HT1080 (cell line): ENCODE results near the gene TEKT2. TPM values are rescaled to one million over a fixed set of nuclear protein-coding genes. Genes with fewer than 3 reads are reported as not detected.

ENCODE experiments used
- DNase-seq: peaks from one replicate; pipeline ENCODE4 v3.0.0-alpha.2; 2015; ENCODE audit warnings: low read depth
- polyA plus RNA-seq, 2 experiments: library from polyadenylated mRNA; depleted of rRNA; stranded (reverse); fragments of >200 nt; gene quantifications; 2 replicates each; pipeline ENCODE4 v1.2.3, GENCODE V29; 2015
- total RNA-seq: library from RNA; depleted of rRNA; stranded (reverse); fragments of >200 nt; shearing (Covaris generic); gene quantifications from 2 replicates; pipeline ENCODE4 v1.2.3, GENCODE V29; 2014; rRNA removed

Gene TEKT2
- not detected in 2 replicates for total RNA-seq
- polyA plus RNA-seq (2015; cell fraction: cytosol; rRNA removed): 0.15 TPM in 1 of 2 replicates, not detected in the other
- 0.26 TPM in 1 of 2 replicates, not detected in the other for polyA plus RNA-seq (2015; cell fraction: nucleus; rRNA removed)

- DNase-seq: no peak
Observed at GRCh38 chr1:36083635-36084496, at the start of gene TEKT2. Gene TEKT2 (plus strand): TSS chr1:36084094. CDS start chr1:36084922, 828 bp downstream.

GRCh38 chr1:36034692-36035091 lies 49.2 kb upstream of the TEKT2 start:
- DNase-seq: peak; percentile 78

GRCh38 chr1:36035154-36035553 lies 48.7 kb upstream of the TEKT2 start:
- DNase-seq: no peak

- DNase-seq: no peak
Observed at GRCh38 chr1:36040238-36040637, 43.7 kb upstream of the TEKT2 start.

GRCh38 chr1:36051821-36052220 lies 32.1 kb upstream of the TEKT2 start:
- DNase-seq: no peak

- no peak for DNase-seq
Observed at GRCh38 chr1:36053978-36054377, 29.9 kb upstream of the TEKT2 start.

- DNase-seq: no peak
Observed at GRCh38 chr1:36055706-36056105, 28.2 kb upstream of the TEKT2 start.

GRCh38 chr1:36062315-36062714 lies 21.6 kb upstream of the TEKT2 start:
- DNase-seq: no peak

- DNase-seq: no peak
Observed at GRCh38 chr1:36067871-36068270, 16.0 kb upstream of the TEKT2 start.

- DNase-seq: no peak
Observed at GRCh38 chr1:36068866-36069265, 15.0 kb upstream of the TEKT2 start.

GRCh38 chr1:36070349-36070748 lies 13.5 kb upstream of the TEKT2 start:
- DNase-seq: no peak

- DNase-seq: no peak
Observed at GRCh38 chr1:36076979-36077573, 6.8 kb upstream of the TEKT2 start.

GRCh38 chr1:36080236-36080635 lies 3.7 kb upstream of the TEKT2 start:
- no peak for DNase-seq

GRCh38 chr1:36080801-36081200 lies 3.1 kb upstream of the TEKT2 start:
- no peak for DNase-seq

GRCh38 chr1:36081926-36082485 lies 1.9 kb upstream of the TEKT2 start:
- no peak for DNase-seq

- DNase-seq: no peak
Observed at GRCh38 chr1:36083219-36083618, 675 bp upstream of the TEKT2 start.

- no peak for DNase-seq
Observed at GRCh38 chr1:36084497-36085115, 712 bp downstream of the TEKT2 start.

GRCh38 chr1:36085126-36085525 lies 1.2 kb downstream of the TEKT2 start:
- DNase-seq: no peak

- no peak for DNase-seq
Observed at GRCh38 chr1:36085686-36086526, 2.0 kb downstream of the TEKT2 start.

GRCh38 chr1:36086529-36087232 lies 2.8 kb downstream of the TEKT2 start:
- no peak for DNase-seq
